ENCODE results near the gene ACTR8. TPM values are rescaled to one million over a fixed set of nuclear protein-coding genes. Genes with fewer than 3 reads are reported as not detected.
"Not testable (repeated sequence)": the region's sequence is repeated elsewhere in the genome, so short reads cannot be mapped to it uniquely, and the experiment has no call there.

Gene ACTR8
- total RNA-seq (2013), result 27.0 TPM
- polyA plus RNA-seq (10 to 100 TPM in 2 of 3 donors, 1 to 10 TPM in 1; 8.3 to 12.2 (median 10.7) TPM), polyA minus RNA-seq (7.7 and 9.7 TPM in 2 replicates), total RNA-seq (15.5 to 46.4 (median 24.0) reads per million in 11 experiments)

GRCh38 chr3:53881691-53882593, at the start of gene ACTR8:
Gene ACTR8, minus strand, starts transcription at chr3:53882152. Its CDS starts 51 bp downstream, at chr3:53882101.
- Histone ChIP-seq H3K4me2 (replicated peaks; ENCODE audit: extremely low read depth, low read length, poor library complexity, severe bottlenecking) (peak within 1 kb of the TSS; percentile 84), H3K9me3 (replicated peaks in 1 of 2; ENCODE audit: control insufficient read depth in 1 of 2, insufficient read depth in 1 of 2, low read length in 2 of 2) (no peaks in the 10 kb centered on the region), H2AFZ (ENCODE audit: insufficient read depth, low read depth, low read length, poor library complexity, severe bottlenecking) (peak within 1 kb of the TSS; percentile 87), H3K27me3 (ENCODE audit: control insufficient read depth in 2 of 2, insufficient read depth in 2 of 2, low read length in 2 of 2) (no peaks in the 10 kb centered on the region), H3K36me3 (replicated peaks in 1 of 2; ENCODE audit: control insufficient read depth in 1 of 2, insufficient read depth in 2 of 2, low read length in 2 of 2) (peaks cover 53 to 77% of the 10 kb centered on the region in 2 donors), H3K4me1 (ENCODE audit: control insufficient read depth in 1 of 2, insufficient read depth in 2 of 2, low read length in 2 of 2) (peaks cover 13 to 17% of the 10 kb centered on the region in 2 donors), H4K20me1 (ENCODE audit: insufficient read depth, low read length) (no peaks in the 10 kb centered on the region), H3K27ac (ENCODE audit: low read depth in 1 of 2, low read length in 2 of 2) (peak within 1 kb of the TSS; percentile 83 to 84), H3K79me2 (ENCODE audit: insufficient read depth, low read length) (peaks cover 15% of the 10 kb centered on the region), H3K4me3 (replicated peaks in 1 of 3; ENCODE audit: low read depth in 2 of 3, low read length in 3 of 3) (peak within 1 kb of the TSS; percentile 87 to 96 (median 91)), H3K9ac (ENCODE audit: insufficient read depth, low read length, poor library complexity, severe bottlenecking) (peak within 1 kb of the TSS; percentile 79)
- Mint-ChIP-seq H3K27me3 (ENCODE audit: low read depth in 3 of 3) (peaks cover 0 to 7% (median 2%) of the 10 kb centered on the region in 3 donors), H3K27ac (peak within 1 kb of the TSS; percentile 92 to 99 (median 96)), H3K4me1 (peaks cover 16% of the 10 kb centered on the region), H3K9me3 (no peaks in the 10 kb centered on the region), H3K36me3 (peaks cover 49 to 52% of the 10 kb centered on the region in 2 donors), H3K4me3 (peak within 1 kb of the TSS; percentile 97 to 100)
- TF ChIP-seq CTCF (IDR thresholded peaks at IDR 0.05), result no peak
- WGBS (ENCODE audit: insufficient coverage), result under 1% methylated on average over 37 of the region's 65 CpGs
- intact Hi-C loops (cut with micrococcal nuclease), result loop anchor here in 1 of 2 donors (10.0 kb wide), 1 partner anchor 137 kb away; no protein-coding TSS in a partner anchor
- peak; percentile 78 to 83 (median 83) for DNase-seq

GRCh38 chr3:53927208-53927872, 45.4 kb upstream of the ACTR8 start:
- DNase-seq; intact Hi-C loops (cut with micrococcal nuclease); H3K9me3 ChIP-seq (replicated peaks in 1 of 2; ENCODE audit: control insufficient read depth in 1 of 2, insufficient read depth in 1 of 2, low read length in 2 of 2); H3K27ac Mint-ChIP-seq; H3K27ac ChIP-seq (ENCODE audit: low read depth in 1 of 2, low read length in 2 of 2); H3K36me3 ChIP-seq (replicated peaks in 1 of 2; ENCODE audit: control insufficient read depth in 1 of 2, insufficient read depth in 2 of 2, low read length in 2 of 2); H3K27me3 ChIP-seq (ENCODE audit: control insufficient read depth in 2 of 2, insufficient read depth in 2 of 2, low read length in 2 of 2); H3K4me1 Mint-ChIP-seq; H3K9ac ChIP-seq (ENCODE audit: insufficient read depth, low read length, poor library complexity, severe bottlenecking); H3K79me2 ChIP-seq (ENCODE audit: insufficient read depth, low read length); H3K36me3 Mint-ChIP-seq; H3K4me1 ChIP-seq (ENCODE audit: control insufficient read depth in 1 of 2, insufficient read depth in 2 of 2, low read length in 2 of 2); H2AFZ ChIP-seq (ENCODE audit: insufficient read depth, low read depth, low read length, poor library complexity, severe bottlenecking); H3K4me3 ChIP-seq (replicated peaks in 1 of 3; ENCODE audit: low read depth in 2 of 3, low read length in 3 of 3); H3K4me2 ChIP-seq (replicated peaks; ENCODE audit: extremely low read depth, low read length, poor library complexity, severe bottlenecking); H4K20me1 ChIP-seq (ENCODE audit: insufficient read depth, low read length); H3K4me3 Mint-ChIP-seq; H3K9me3 Mint-ChIP-seq: not testable (repeated sequence)
- H3K27me3 Mint-ChIP-seq (ENCODE audit: low read depth in 3 of 3), result peaks cover 2 to 12% (median 3%) of the 10 kb centered on the region in 3 donors
- 94% methylated on average over 10 of the region's 30 CpGs for WGBS (ENCODE audit: insufficient coverage)

All from CD14-positive monocyte (primary cell).